Measurements from ENCODE around the gene KRTAP1-4. TPM values are rescaled to one million over a fixed set of nuclear protein-coding genes. Genes with fewer than 3 reads are reported as not detected.
"Not testable (repeated sequence)": the region's sequence is repeated elsewhere in the genome, so short reads cannot be mapped to it uniquely, and the experiment has no call there.

Gene KRTAP1-4
- total RNA-seq, 2 experiments from 2014 or later = not detected

DNA sequence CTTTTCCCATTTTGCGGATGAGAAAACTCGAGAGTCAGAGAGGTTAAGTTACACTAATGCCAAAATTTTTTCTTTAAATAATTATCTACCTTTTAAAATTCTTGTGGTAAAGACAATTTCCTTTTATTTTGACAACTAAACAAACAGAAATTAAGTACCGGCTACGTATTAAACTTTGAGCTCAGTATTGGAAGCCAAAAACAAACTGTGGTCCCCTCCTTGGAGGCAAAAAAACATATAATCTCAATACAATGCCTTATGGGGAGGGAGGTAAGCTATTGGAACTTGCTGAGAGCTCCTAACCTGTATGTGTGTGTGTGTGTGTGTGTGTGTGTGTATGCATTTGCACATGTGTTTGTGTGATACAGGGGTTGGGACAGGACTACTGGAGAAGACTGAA lies 33.5 kb upstream of the KRTAP1-4 start:
- no peak overlapping the region for H3K27ac Mint-ChIP-seq
- Histone ChIP-seq H3K4me1 (ENCODE audit: insufficient read depth, low read length) (no peaks in the 10 kb centered on the region), H3K9me3 (ENCODE audit: control insufficient read depth in 1 of 2, insufficient read depth in 1 of 2, low read length in 2 of 2) (no peaks in the 10 kb centered on the region), H3K27me3 (ENCODE audit: control insufficient read depth in 1 of 2, insufficient read depth in 2 of 2, low read length in 2 of 2) (peaks cover 0 to 10% of the 10 kb centered on the region in 2 experiments), H3K27ac (ENCODE audit: low read depth in 1 of 2, low read length in 2 of 2) (no peak overlapping the region), H3K4me3 (ENCODE audit: low read length) (no peak overlapping the region), H3K36me3 (ENCODE audit: insufficient read depth, low read length) (no peaks in the 10 kb centered on the region)
- no peak for DNase-seq
- no peak for ATAC-seq (ENCODE audit: poor library complexity)
- intact Hi-C loops (cut with DNase I, micrococcal nuclease) = no loop called here
- ChIA-PET POLR2A (no interaction called here), CTCF (no interaction called here)
- no peak overlapping the region for H3K4me3 Mint-ChIP-seq
- peaks cover 47% of the 10 kb centered on the region for H3K27me3 Mint-ChIP-seq
- TF ChIP-seq, protein P1, sequence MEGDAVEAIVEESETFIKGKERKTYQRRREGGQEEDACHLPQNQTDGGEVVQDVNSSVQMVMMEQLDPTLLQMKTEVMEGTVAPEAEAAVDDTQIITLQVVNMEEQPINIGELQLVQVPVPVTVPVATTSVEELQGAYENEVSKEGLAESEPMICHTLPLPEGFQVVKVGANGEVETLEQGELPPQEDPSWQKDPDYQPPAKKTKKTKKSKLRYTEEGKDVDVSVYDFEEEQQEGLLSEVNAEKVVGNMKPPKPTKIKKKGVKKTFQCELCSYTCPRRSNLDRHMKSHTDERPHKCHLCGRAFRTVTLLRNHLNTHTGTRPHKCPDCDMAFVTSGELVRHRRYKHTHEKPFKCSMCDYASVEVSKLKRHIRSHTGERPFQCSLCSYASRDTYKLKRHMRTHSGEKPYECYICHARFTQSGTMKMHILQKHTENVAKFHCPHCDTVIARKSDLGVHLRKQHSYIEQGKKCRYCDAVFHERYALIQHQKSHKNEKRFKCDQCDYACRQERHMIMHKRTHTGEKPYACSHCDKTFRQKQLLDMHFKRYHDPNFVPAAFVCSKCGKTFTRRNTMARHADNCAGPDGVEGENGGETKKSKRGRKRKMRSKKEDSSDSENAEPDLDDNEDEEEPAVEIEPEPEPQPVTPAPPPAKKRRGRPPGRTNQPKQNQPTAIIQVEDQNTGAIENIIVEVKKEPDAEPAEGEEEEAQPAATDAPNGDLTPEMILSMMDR (IDR thresholded peaks at IDR 0.05) = no peak
- no peaks in the 10 kb centered on the region for H3K9me3 Mint-ChIP-seq
- H3K36me3 Mint-ChIP-seq (ENCODE audit: low read depth) = no peaks in the 10 kb centered on the region
- H3K4me1 Mint-ChIP-seq (ENCODE audit: low read depth) = no peaks in the 10 kb centered on the region

DNA sequence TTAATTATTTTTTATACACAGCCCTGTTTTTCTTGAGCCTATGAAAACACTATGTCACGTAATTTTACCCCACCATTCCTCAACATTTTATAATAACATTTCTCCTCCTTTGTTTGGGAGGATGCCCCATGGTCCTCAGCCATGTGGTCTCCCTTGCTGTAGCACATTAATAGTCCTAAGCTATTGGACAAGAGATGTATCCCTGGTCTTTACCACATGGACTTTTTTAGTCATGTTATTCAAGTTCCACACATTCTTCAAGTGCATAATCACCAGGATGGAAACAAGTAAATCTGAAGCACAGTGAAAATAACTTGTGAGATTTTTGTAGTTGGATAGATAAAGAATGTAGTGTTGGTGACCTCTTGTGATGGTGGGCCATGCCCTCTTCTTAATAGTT lies 32.0 kb upstream of the KRTAP1-4 start:
- ATAC-seq (ENCODE audit: poor library complexity) (no peak), DNase-seq (no peak)
- no peak overlapping the region for H3K27ac ChIP-seq (ENCODE audit: low read depth in 1 of 2, low read length in 2 of 2)
- intact Hi-C loops (cut with DNase I, micrococcal nuclease) = no loop called here
- H3K4me1 Mint-ChIP-seq (ENCODE audit: low read depth) = no peaks in the 10 kb centered on the region
- peaks cover 7% of the 10 kb centered on the region for H3K9me3 Mint-ChIP-seq
- no peak overlapping the region for H3K27ac Mint-ChIP-seq
- H3K9me3 ChIP-seq (ENCODE audit: control insufficient read depth in 1 of 2, insufficient read depth in 1 of 2, low read length in 2 of 2) = no peaks in the 10 kb centered on the region
- H3K36me3 Mint-ChIP-seq (ENCODE audit: low read depth) = no peaks in the 10 kb centered on the region
- ChIA-PET POLR2A (no interaction called here), CTCF (no interaction called here)
- no peaks in the 10 kb centered on the region for H3K36me3 ChIP-seq (ENCODE audit: insufficient read depth, low read length)
- no peaks in the 10 kb centered on the region for H3K4me1 ChIP-seq (ENCODE audit: insufficient read depth, low read length)
- TF ChIP-seq, protein P1 (IDR thresholded peaks at IDR 0.05) = no peak
- H3K4me3 Mint-ChIP-seq = no peak overlapping the region
- peaks cover 0 to 10% of the 10 kb centered on the region in 2 experiments for H3K27me3 ChIP-seq (ENCODE audit: control insufficient read depth in 1 of 2, insufficient read depth in 2 of 2, low read length in 2 of 2)
- peaks cover 60% of the 10 kb centered on the region for H3K27me3 Mint-ChIP-seq
- H3K4me3 ChIP-seq (ENCODE audit: low read length) = no peak overlapping the region

DNA sequence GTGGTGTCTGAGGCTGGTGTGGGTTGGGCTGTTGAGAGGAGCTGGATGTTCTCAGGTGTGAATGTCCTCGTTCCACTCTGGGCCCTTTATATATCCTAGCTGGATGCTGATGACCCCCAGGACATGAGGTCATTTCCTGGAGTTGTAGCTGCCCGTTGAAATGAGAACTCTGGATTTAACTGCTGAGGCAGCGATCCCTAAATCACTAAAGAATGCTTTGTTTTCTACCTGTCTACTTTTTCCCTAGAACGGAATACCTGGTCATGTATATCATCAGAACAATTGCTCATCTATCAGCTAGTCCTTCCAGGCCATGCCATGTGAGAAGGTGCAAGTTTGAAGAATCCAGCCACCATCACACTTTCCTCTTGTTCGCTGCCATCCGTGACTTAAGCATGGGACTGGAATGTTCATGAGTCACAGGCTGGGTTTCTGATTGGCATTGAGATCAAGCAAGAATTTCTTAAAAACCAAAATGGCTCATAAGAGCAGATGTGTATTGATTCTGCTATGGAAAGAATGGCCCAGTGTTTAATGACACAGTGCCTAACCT lies 30.1 kb upstream of the KRTAP1-4 start, which contains the start of gene KRTAP2-3:
Gene KRTAP2-3, minus strand, starts transcription at position 63 of the 553 bp plus-strand sequence. CDS start 64 bp downstream, outside the sequence.
- Histone ChIP-seq H3K4me1 (ENCODE audit: insufficient read depth, low read length) (no peaks in the 10 kb centered on the region), H3K36me3 (ENCODE audit: insufficient read depth, low read length) (no peaks in the 10 kb centered on the region), H3K9me3 (ENCODE audit: control insufficient read depth in 1 of 2, insufficient read depth in 1 of 2, low read length in 2 of 2) (no peaks in the 10 kb centered on the region), H3K4me3 (ENCODE audit: low read length) (no peak within 1 kb of the TSS), H3K27me3 (ENCODE audit: control insufficient read depth in 1 of 2, insufficient read depth in 2 of 2, low read length in 2 of 2) (peaks cover 0 to 10% of the 10 kb centered on the region in 2 experiments), H3K27ac (ENCODE audit: low read depth in 1 of 2, low read length in 2 of 2) (no peak within 1 kb of the TSS)
- no peak for ATAC-seq (ENCODE audit: poor library complexity)
- Mint-ChIP-seq H3K4me3 (no peak within 1 kb of the TSS), H3K9me3 (peaks cover 7% of the 10 kb centered on the region), H3K36me3 (ENCODE audit: low read depth) (no peaks in the 10 kb centered on the region), H3K4me1 (ENCODE audit: low read depth) (no peaks in the 10 kb centered on the region), H3K27me3 (peaks cover 74% of the 10 kb centered on the region), H3K27ac (no peak within 1 kb of the TSS)
- ChIA-PET CTCF (no interaction called here), POLR2A (no interaction called here)
- no peak for DNase-seq
- TF ChIP-seq, protein P1 (IDR thresholded peaks at IDR 0.05) = no peak
- intact Hi-C loops (cut with DNase I, micrococcal nuclease) = no loop called here

DNA sequence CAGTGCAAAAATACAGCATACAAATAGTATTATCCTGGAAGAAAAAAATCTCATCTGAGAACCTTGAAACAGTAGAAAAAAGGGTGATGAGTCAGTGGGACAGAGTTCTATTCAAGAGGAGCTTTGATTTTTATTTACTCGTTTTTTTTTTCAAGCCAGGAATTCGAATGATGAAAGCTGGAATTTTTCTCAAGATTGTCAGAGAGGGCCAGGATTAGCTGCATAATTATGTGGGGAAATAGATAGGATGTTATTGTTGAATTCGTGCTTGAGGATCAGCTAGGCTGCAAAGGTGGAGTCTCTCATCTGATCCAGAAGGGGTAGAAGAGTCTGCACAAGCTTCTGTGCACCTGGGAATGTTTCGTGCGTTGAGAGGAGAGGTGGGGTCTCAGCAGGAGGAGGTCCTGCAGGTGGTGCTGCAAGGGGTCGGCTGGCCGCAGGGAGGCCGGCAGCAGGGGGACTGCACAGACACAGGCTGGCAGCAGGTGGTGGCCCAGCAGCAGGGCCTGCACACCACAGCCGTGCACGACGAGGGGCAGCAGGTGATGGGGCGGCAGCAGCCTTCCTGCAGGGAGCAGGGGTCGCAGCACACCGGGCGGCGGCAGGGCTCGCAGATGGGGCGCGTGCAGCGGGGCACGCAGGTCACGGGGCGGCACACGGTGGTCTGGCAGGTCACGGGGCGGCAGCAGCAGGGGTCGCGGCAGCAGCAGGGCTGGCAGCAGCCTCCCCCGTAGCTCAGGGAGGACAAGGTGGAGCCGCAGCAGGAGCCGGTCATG lies 29.5 kb upstream of the KRTAP1-4 start:
- H3K27ac ChIP-seq (ENCODE audit: low read depth in 1 of 2, low read length in 2 of 2); H3K4me3 Mint-ChIP-seq; H3K4me1 Mint-ChIP-seq (ENCODE audit: low read depth); H3K4me3 ChIP-seq (ENCODE audit: low read length); CTCF ChIA-PET; H3K4me1 ChIP-seq (ENCODE audit: insufficient read depth, low read length); POLR2A ChIA-PET; intact Hi-C loops (cut with DNase I, micrococcal nuclease); ATAC-seq (ENCODE audit: poor library complexity); H3K9me3 Mint-ChIP-seq; H3K36me3 ChIP-seq (ENCODE audit: insufficient read depth, low read length); H3K27ac Mint-ChIP-seq; DNase-seq; H3K9me3 ChIP-seq (ENCODE audit: control insufficient read depth in 1 of 2, insufficient read depth in 1 of 2, low read length in 2 of 2); H3K36me3 Mint-ChIP-seq (ENCODE audit: low read depth): not testable (repeated sequence)
- peaks cover 0 to 10% of the 10 kb centered on the region in 2 experiments for H3K27me3 ChIP-seq (ENCODE audit: control insufficient read depth in 1 of 2, insufficient read depth in 2 of 2, low read length in 2 of 2)
- H3K27me3 Mint-ChIP-seq = peaks cover 75% of the 10 kb centered on the region

All from CD4-positive, alpha-beta T cell (primary cell).